HepG2 (cell line): ENCODE data around the gene GATA5. TPM values are rescaled to one million over a fixed set of nuclear protein-coding genes. Genes with fewer than 3 reads are reported as not detected.

Source experiments
- CBX1 ChIP-seq: IDR thresholded peaks from one replicate; pipeline ENCODE4 v1.6.1; 2016; ENCODE audit warnings: antibody characterized with exemption, low read depth
- EZH2 ChIP-seq: conservative IDR thresholded peaks from 2 replicates; pipeline ENCODE4 v1.6.1; 2012; ENCODE audit warnings: mild to moderate bottlenecking, low read depth, low read length, moderate library complexity
- HNF4A ChIP-seq: sonication (generic); formaldehyde crosslinking; IDR thresholded peaks from 2 replicates; pipeline ENCODE4 v1.4.0; 2020; ENCODE audit warnings: missing genetic modification reagents
- MTA1 ChIP-seq: sonication (generic); formaldehyde crosslinking; IDR thresholded peaks from 2 replicates; pipeline ENCODE4 v1.4.0; 2020; ENCODE audit warnings: missing genetic modification reagents, mild to moderate bottlenecking, borderline replicate concordance
- STAG1 ChIP-seq: sonication (generic); formaldehyde crosslinking; IDR thresholded peaks from 2 replicates; pipeline ENCODE4 v1.4.0; 2020; ENCODE audit warnings: missing genetic modification reagents
- TSC22D2 ChIP-seq: sonication (generic); formaldehyde crosslinking; IDR thresholded peaks from 2 replicates; pipeline ENCODE4 v1.5.1; 2020; ENCODE audit warnings: missing genetic modification reagents, mild to moderate bottlenecking, borderline replicate concordance
- XBP1 ChIP-seq: sonication (generic); formaldehyde crosslinking; IDR thresholded peaks from 2 replicates; pipeline ENCODE4 v1.5.0; 2020; ENCODE audit warnings: missing genetic modification reagents
- XRCC5 ChIP-seq: fragments of 200-400 bp; formaldehyde crosslinking; optimal IDR thresholded peaks from 2 replicates; pipeline ENCODE3; 2017; ENCODE audit warnings: mild to moderate bottlenecking, low read length
- ZBTB20 ChIP-seq: sonication (generic); formaldehyde crosslinking; IDR thresholded peaks from 2 replicates; pipeline ENCODE4 v1.8.1; 2023; ENCODE audit warnings: missing genetic modification reagents, low read depth, mild to moderate bottlenecking, borderline replicate concordance
- ZNF572 ChIP-seq: sonication (generic); formaldehyde crosslinking; IDR thresholded peaks from 2 replicates; pipeline ENCODE4 v1.5.1; 2020; ENCODE audit warnings: mild to moderate bottlenecking, missing genetic modification reagents
- ZNF589 ChIP-seq: sonication (generic); formaldehyde crosslinking; conservative IDR thresholded peaks from 2 replicates; pipeline ENCODE4 v1.8.0; 2022; ENCODE audit warnings: mild to moderate bottlenecking, moderate library complexity, missing genetic modification reagents
- ZNF781 ChIP-seq: sonication (generic); formaldehyde crosslinking; IDR thresholded peaks from 2 replicates; pipeline ENCODE4 v1.5.1; 2020; ENCODE audit warnings: borderline replicate concordance, mild to moderate bottlenecking, missing genetic modification reagents; ENCODE audit errors: not compliant biosample characterization
- polyA plus RNA-seq, 8 experiments: library from polyadenylated mRNA; depleted of rRNA in 3 of 8; stranded (reverse) in 7 of 8; unstranded in 1 of 8; fragments of >200 nt; fragmentation: Illumina TruSeq in 4 of 8; extraction: Trizol in 4 of 8; gene quantifications; 2 replicates each; pipeline versions ENCODE4 v1.2.1 to v1.2.3, GENCODE V29; 2011 to 2016; ENCODE audit warnings: low read depth in 4 of 8, missing spikeins in 1 of 8, mixed read lengths in 1 of 8; ENCODE audit not compliant: insufficient read depth in 1 of 8
- total RNA-seq, 5 experiments: library from RNA; depleted of rRNA; stranded (reverse); fragments of >200 nt; fragmentation: Illumina TruSeq; extraction: Trizol; gene quantifications; 2 replicates each; pipeline ENCODE4 v1.2.3, GENCODE V29; 2016; ENCODE audit warnings: low read depth in 1 of 5
- TF ChIP-seq, protein P1 (sequence below), 2 experiments: fragments of 450-650 bp in 1 of 2; sonication (generic) in 1 of 2; formaldehyde crosslinking in 1 of 2; IDR thresholded peaks; 2 replicates each; pipeline versions ENCODE4 v1.6.1 to v1.8.0; 2016 to 2022; ENCODE audit warnings: antibody characterized with exemption in 1 of 2, mild to moderate bottlenecking in 1 of 2, missing genetic modification reagents in 1 of 2
- TF ChIP-seq, protein P2 (sequence below): sonication (generic); formaldehyde crosslinking; IDR thresholded peaks from 2 replicates; pipeline ENCODE4 v1.4.0; 2020; ENCODE audit warnings: mild to moderate bottlenecking, missing genetic modification reagents, borderline replicate concordance

GATA5 gene
- total and polyA plus RNA-seq, 2 of the 13 experiments (the other 11 are each of a cell fraction or from before 2014, with no cell fraction given) = 0.12 to 0.20 TPM

GRCh38 chr20:62477669-62478455, 2.1 kb upstream of the GATA5 start (continued):
- TF ChIP-seq, protein P1, sequence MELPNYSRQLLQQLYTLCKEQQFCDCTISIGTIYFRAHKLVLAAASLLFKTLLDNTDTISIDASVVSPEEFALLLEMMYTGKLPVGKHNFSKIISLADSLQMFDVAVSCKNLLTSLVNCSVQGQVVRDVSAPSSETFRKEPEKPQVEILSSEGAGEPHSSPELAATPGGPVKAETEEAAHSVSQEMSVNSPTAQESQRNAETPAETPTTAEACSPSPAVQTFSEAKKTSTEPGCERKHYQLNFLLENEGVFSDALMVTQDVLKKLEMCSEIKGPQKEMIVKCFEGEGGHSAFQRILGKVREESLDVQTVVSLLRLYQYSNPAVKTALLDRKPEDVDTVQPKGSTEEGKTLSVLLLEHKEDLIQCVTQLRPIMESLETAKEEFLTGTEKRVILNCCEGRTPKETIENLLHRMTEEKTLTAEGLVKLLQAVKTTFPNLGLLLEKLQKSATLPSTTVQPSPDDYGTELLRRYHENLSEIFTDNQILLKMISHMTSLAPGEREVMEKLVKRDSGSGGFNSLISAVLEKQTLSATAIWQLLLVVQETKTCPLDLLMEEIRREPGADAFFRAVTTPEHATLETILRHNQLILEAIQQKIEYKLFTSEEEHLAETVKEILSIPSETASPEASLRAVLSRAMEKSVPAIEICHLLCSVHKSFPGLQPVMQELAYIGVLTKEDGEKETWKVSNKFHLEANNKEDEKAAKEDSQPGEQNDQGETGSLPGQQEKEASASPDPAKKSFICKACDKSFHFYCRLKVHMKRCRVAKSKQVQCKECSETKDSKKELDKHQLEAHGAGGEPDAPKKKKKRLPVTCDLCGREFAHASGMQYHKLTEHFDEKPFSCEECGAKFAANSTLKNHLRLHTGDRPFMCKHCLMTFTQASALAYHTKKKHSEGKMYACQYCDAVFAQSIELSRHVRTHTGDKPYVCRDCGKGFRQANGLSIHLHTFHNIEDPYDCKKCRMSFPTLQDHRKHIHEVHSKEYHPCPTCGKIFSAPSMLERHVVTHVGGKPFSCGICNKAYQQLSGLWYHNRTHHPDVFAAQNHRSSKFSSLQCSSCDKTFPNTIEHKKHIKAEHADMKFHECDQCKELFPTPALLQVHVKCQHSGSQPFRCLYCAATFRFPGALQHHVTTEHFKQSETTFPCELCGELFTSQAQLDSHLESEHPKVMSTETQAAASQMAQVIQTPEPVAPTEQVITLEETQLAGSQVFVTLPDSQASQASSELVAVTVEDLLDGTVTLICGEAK (IDR thresholded peaks at IDR 0.05) = no peak
- TF ChIP-seq, protein P1 (CRISPR knock-in tag; IDR thresholded peaks at IDR 0.05) = no peak
- TF ChIP-seq XRCC5 (peak; percentile 55), HNF4A (CRISPR knock-in tag) (0 out of 2 replicates have a peak, but pooled peaks have one; percentile 15), STAG1 (CRISPR knock-in tag) (peak; percentile 56), MTA1 (CRISPR knock-in tag) (0 out of 2 replicates have a peak, but pooled peaks have one; percentile 26), CBX1 (no peak), EZH2 (peak; percentile 48; the same call in 1 of the 2 replicates), ZBTB20 (CRISPR knock-in tag) (no peak), ZNF572 (0 out of 2 replicates have a peak, but pooled peaks have one; percentile 29), ZNF781 (CRISPR knock-in tag) (no peak), TSC22D2 (CRISPR knock-in tag) (no peak), ZNF589 (CRISPR knock-in tag) (no peak), XBP1 (CRISPR knock-in tag) (no peak)
- TF ChIP-seq, protein P2, sequence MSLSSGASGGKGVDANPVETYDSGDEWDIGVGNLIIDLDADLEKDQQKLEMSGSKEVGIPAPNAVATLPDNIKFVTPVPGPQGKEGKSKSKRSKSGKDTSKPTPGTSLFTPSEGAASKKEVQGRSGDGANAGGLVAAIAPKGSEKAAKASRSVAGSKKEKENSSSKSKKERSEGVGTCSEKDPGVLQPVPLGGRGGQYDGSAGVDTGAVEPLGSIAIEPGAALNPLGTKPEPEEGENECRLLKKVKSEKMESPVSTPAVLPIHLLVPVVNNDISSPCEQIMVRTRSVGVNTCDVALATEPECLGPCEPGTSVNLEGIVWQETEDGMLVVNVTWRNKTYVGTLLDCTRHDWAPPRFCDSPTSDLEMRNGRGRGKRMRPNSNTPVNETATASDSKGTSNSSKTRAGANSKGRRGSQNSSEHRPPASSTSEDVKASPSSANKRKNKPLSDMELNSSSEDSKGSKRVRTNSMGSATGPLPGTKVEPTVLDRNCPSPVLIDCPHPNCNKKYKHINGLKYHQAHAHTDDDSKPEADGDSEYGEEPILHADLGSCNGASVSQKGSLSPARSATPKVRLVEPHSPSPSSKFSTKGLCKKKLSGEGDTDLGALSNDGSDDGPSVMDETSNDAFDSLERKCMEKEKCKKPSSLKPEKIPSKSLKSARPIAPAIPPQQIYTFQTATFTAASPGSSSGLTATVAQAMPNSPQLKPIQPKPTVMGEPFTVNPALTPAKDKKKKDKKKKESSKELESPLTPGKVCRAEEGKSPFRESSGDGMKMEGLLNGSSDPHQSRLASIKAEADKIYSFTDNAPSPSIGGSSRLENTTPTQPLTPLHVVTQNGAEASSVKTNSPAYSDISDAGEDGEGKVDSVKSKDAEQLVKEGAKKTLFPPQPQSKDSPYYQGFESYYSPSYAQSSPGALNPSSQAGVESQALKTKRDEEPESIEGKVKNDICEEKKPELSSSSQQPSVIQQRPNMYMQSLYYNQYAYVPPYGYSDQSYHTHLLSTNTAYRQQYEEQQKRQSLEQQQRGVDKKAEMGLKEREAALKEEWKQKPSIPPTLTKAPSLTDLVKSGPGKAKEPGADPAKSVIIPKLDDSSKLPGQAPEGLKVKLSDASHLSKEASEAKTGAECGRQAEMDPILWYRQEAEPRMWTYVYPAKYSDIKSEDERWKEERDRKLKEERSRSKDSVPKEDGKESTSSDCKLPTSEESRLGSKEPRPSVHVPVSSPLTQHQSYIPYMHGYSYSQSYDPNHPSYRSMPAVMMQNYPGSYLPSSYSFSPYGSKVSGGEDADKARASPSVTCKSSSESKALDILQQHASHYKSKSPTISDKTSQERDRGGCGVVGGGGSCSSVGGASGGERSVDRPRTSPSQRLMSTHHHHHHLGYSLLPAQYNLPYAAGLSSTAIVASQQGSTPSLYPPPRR (CRISPR knock-in tag) = 0 out of 2 replicates have a peak, but pooled peaks have one; percentile 22
